ENCODE data around the gene LRAT.

The LRAT gene

GRCh38 chr4:154781126-154781982, 37.6 kb downstream of the LRAT start, which contains the start of gene RBM46:
Gene RBM46 (plus strand): TSS chr4:154781272. CDS start chr4:154796753, 15,481 bp downstream.
- no peaks in the 10 kb centered on the region for H3K36me3 ChIP-seq (ENCODE audit: control insufficient read depth, insufficient read depth, low read length)
- H3K4me1 ChIP-seq (ENCODE audit: control insufficient read depth, insufficient read depth, low read length), result no peaks in the 10 kb centered on the region
- no peak within 1 kb of the TSS for H3K9ac ChIP-seq (ENCODE audit: low read length)
- no peaks in the 10 kb centered on the region for H3K27me3 ChIP-seq (ENCODE audit: control insufficient read depth, insufficient read depth, low read length)
- H3K4me3 ChIP-seq (ENCODE audit: low read length), result no peak within 1 kb of the TSS
- H3K9me3 ChIP-seq (ENCODE audit: control insufficient read depth, low read length), result no peaks in the 10 kb centered on the region

GRCh38 chr4:154781983-154782293, 38.1 kb downstream of the LRAT start:
- H3K27me3 ChIP-seq (ENCODE audit: control insufficient read depth, insufficient read depth, low read length), result no peaks in the 10 kb centered on the region
- no peak overlapping the region for H3K4me3 ChIP-seq (ENCODE audit: low read length)
- no peaks in the 10 kb centered on the region for H3K9me3 ChIP-seq (ENCODE audit: control insufficient read depth, low read length)
- H3K9ac ChIP-seq (ENCODE audit: low read length), result no peak overlapping the region
- H3K36me3 ChIP-seq (ENCODE audit: control insufficient read depth, insufficient read depth, low read length), result no peaks in the 10 kb centered on the region
- no peaks in the 10 kb centered on the region for H3K4me1 ChIP-seq (ENCODE audit: control insufficient read depth, insufficient read depth, low read length)
